Hepatocyte (in vitro differentiated cells): ENCODE results near the gene PHF12.

Experiments used
- EZH2 ChIP-seq: fragments of 200-600 bp; sonication (generic); IDR thresholded peaks from 2 replicates; pipeline ENCODE4 v1.6.1; 2016; ENCODE audit warnings: antibody characterized with exemption, mild to moderate bottlenecking, borderline replicate concordance
- EZH2phosphoT487 ChIP-seq: fragments of 200-600 bp; sonication (generic); IDR thresholded peaks from one replicate; pipeline ENCODE4 v1.6.1; 2018; ENCODE audit warnings: antibody characterized with exemption, mild to moderate bottlenecking, low read depth, moderate library complexity; ENCODE audit not compliant: unreplicated experiment, severe bottlenecking
- TF ChIP-seq, protein P1 (sequence below): fragments of 200-600 bp; sonication (generic); IDR thresholded peaks from 2 replicates; pipeline ENCODE4 v1.5.1; 2016; ENCODE audit warnings: antibody characterized with exemption, mild to moderate bottlenecking; ENCODE audit not compliant: poor library complexity

DNA sequence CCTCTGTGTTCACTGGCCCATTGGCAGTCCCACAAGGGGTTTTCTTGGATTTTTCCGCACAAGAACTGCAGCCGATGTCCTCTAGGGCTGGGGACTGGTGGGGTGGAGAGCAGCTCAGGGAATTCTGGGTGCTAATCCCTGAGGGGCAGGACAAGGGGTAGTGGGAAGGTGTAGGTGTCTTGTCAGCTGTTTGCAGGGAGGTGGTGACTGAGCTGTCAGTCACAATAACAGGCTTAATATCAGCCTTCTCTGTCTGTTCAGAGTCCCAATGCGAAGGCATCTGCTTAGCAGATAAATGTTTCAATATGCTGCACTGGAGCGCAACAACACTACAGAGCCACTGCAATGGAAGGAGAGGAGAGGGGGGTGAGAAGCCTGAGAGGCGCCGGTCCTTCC is 38.4 kb downstream of the PHF12 start:
- TF ChIP-seq, protein P1, sequence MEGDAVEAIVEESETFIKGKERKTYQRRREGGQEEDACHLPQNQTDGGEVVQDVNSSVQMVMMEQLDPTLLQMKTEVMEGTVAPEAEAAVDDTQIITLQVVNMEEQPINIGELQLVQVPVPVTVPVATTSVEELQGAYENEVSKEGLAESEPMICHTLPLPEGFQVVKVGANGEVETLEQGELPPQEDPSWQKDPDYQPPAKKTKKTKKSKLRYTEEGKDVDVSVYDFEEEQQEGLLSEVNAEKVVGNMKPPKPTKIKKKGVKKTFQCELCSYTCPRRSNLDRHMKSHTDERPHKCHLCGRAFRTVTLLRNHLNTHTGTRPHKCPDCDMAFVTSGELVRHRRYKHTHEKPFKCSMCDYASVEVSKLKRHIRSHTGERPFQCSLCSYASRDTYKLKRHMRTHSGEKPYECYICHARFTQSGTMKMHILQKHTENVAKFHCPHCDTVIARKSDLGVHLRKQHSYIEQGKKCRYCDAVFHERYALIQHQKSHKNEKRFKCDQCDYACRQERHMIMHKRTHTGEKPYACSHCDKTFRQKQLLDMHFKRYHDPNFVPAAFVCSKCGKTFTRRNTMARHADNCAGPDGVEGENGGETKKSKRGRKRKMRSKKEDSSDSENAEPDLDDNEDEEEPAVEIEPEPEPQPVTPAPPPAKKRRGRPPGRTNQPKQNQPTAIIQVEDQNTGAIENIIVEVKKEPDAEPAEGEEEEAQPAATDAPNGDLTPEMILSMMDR = no peak
- TF ChIP-seq EZH2 = no peak
- TF ChIP-seq EZH2phosphoT487 = no peak
